Measurements from ENCODE around the gene ARL2.

Gene ARL2

GRCh38 chr11:65065851-65066250 lies 51.9 kb downstream of the ARL2 start:
- Mint-ChIP-seq H3K4me3 (no peak overlapping the region), H3K9me3 (no peaks in the 10 kb centered on the region), H3K27me3 (no peaks in the 10 kb centered on the region), H3K36me3 (no peaks in the 10 kb centered on the region), H3K4me1 (peaks cover 5 to 7% of the 10 kb centered on the region in 2 donors), H3K27ac (no peak overlapping the region)
- ATAC-seq (replicated peaks) = no peak
- no peak for DNase-seq

GRCh38 chr11:65066315-65066714 lies 52.4 kb downstream of the ARL2 start:
- Mint-ChIP-seq H3K27ac (no peak overlapping the region), H3K4me1 (peaks cover 3 to 4% of the 10 kb centered on the region in 2 donors), H3K4me3 (no peak overlapping the region)

GRCh38 chr11:65066805-65067291 lies 52.9 kb downstream of the ARL2 start:
- peaks cover under 1 to 4% of the 10 kb centered on the region in 2 donors for H3K4me1 Mint-ChIP-seq
- no peaks in the 10 kb centered on the region for H3K9me3 Mint-ChIP-seq
- no peak for ATAC-seq (replicated peaks)
- no peaks in the 10 kb centered on the region for H3K27me3 Mint-ChIP-seq
- H3K27ac Mint-ChIP-seq = no peak overlapping the region
- no peaks in the 10 kb centered on the region for H3K36me3 Mint-ChIP-seq
- DNase-seq = no peak
- no peak overlapping the region for H3K4me3 Mint-ChIP-seq

More at GRCh38 chr11:65066315-65066714, 52.4 kb downstream of the ARL2 start:
- no peak for ATAC-seq (replicated peaks)
- no peaks in the 10 kb centered on the region for H3K27me3 Mint-ChIP-seq
- no peaks in the 10 kb centered on the region for H3K9me3 Mint-ChIP-seq
- no peaks in the 10 kb centered on the region for H3K36me3 Mint-ChIP-seq
- DNase-seq = no peak

- Mint-ChIP-seq H3K4me1 (peaks cover 3 to 5% of the 10 kb centered on the region in 2 donors), H3K9me3 (no peaks in the 10 kb centered on the region), H3K27me3 (no peaks in the 10 kb centered on the region), H3K27ac (no peak overlapping the region), H3K36me3 (no peaks in the 10 kb centered on the region), H3K4me3 (no peak overlapping the region)
- no peak for ATAC-seq (replicated peaks)
- no peak for DNase-seq
These were observed 53.5 kb downstream of the ARL2 start for GRCh38 chr11:65067446-65067845.

- Mint-ChIP-seq H3K4me3 (no peak overlapping the region), H3K27ac (no peak overlapping the region), H3K9me3 (no peaks in the 10 kb centered on the region), H3K36me3 (no peaks in the 10 kb centered on the region), H3K4me1 (peaks cover 3 to 5% of the 10 kb centered on the region in 2 donors), H3K27me3 (no peaks in the 10 kb centered on the region)
- DNase-seq (no peak), ATAC-seq (replicated peaks) (no peak)
These were observed 55.3 kb downstream of the ARL2 start for GRCh38 chr11:65069217-65069616.
